Measurements from ENCODE around the gene PARD3B.
A peak's percentile ranks its signal among the peaks of the same experiment; 100 is the strongest.

PARD3B gene

GRCh38 chr2:204655101-204655500, 109.8 kb downstream of the PARD3B start:
- no peak for DNase-seq (ENCODE audit: low spot score)

DNA sequence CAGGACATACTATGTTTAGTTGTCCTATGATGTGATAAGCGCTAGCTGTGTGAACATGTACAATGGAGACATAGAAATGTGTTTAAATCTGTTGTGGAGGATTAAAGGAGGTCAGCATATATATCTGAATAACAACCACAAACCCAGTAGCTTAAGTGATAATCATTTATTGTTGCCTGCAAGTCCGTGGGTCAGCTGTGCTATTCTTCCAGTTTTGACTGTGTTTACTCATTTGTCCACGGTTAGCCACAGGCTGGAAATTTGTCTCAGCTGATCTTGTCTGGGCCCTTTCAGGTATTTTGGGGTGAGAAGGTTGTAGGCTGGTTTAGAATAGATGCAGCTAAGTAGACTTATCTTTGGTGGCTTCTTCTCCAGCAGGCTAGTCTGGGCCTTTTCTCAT, 110.4 kb downstream of the PARD3B start:
- DNase-seq (ENCODE audit: low spot score), result no peak

GRCh38 chr2:204657024-204657423, 111.7 kb downstream of the PARD3B start:
- no peak for DNase-seq (ENCODE audit: low spot score)

- DNase-seq (ENCODE audit: low spot score), result no peak
These were observed 117.7 kb downstream of the PARD3B start for GRCh38 chr2:204662956-204663355.

GRCh38 chr2:204663816-204664425, 118.6 kb downstream of the PARD3B start:
- DNase-seq (ENCODE audit: low spot score), result no peak

DNA sequence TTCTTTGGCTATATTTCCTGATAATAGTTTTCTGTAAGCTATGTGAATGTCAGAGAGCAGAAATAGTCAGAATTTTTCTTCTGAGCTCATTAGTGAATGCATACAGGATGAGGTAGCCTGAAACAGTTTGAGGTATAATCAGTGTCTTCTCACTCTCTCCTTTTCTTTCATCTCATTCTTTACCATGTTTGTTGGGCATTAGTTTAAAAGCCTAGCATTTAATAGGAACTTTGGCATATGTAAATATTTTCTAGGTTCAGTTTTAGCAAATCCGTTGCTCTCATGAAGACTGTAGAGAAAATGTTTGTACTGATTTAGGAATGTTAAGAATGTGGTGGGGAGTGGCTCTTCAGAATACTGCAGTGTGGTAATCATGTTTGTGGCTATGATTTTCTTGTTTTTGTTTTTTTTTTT, 119.4 kb downstream of the PARD3B start:
- no peak for DNase-seq (ENCODE audit: low spot score)

GRCh38 chr2:204665207-204665606, 119.9 kb downstream of the PARD3B start:
- no peak for DNase-seq (ENCODE audit: low spot score)

GRCh38 chr2:204665771-204666170, 120.5 kb downstream of the PARD3B start:
- DNase-seq (ENCODE audit: low spot score), result no peak

DNA sequence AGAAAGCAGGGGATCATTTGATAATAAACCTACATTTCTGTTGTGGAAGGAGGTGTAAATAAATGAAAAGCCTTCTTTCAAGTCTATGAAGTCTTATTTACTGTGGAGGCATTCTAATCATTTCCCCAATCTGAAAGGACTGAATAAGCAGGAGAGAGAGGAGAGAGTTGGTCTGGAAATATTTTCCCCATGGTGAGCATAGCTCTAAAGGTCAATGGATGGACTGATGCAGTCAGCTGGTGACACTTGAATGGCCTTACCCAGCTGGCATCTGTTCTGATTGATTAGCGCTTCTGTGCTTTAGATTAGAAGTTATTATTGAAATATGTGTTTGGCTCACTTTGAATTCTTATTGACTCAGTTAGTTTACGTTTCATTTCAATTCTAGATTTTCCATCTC, 122.7 kb downstream of the PARD3B start:
- DNase-seq (ENCODE audit: low spot score), result no peak

DNA sequence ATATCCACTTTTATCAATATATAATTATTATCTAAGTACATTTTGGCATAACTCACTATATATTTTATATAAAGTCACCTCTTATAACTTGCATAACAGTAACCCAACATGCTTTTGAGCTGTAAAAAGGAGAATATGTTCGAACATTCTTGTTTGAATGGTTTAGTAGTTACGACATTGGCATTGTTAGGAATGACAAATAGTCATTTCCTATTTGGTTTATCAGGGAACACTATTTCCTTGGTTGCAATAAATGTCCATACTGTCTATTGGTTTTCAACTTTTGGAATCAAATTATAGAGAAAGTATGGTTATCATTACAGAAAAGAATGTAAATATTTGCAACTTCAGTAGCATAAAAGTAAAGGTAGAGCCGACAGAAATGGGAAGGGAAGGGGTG, 124.1 kb downstream of the PARD3B start:
- no peak for DNase-seq (ENCODE audit: low spot score)

GRCh38 chr2:204670124-204670523, 124.8 kb downstream of the PARD3B start:
- no peak for DNase-seq (ENCODE audit: low spot score)

DNA sequence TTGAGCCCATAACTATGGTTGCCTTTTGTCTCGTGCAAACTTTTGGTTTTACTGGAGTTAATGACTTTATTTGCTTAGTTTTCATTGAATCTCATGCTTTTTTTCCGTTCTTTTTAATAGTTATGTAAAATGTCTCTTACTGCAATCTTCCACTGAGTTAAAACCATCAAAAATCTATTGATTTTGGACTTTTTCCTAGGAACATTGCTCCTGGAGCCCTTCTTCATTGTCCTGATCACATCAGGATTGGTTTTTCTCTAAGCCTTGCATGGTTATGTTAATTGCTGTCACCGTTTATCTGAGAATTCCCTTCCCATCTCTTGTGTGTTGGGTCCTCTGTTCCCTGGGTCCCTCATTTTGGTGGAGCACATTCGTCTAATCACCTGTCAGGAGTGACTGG, 125.5 kb downstream of the PARD3B start:
- DNase-seq (ENCODE audit: low spot score), result no peak

GRCh38 chr2:204672772-204673171, 127.5 kb downstream of the PARD3B start:
- DNase-seq (ENCODE audit: low spot score), result no peak

GRCh38 chr2:204673877-204674276, 128.6 kb downstream of the PARD3B start:
- DNase-seq (ENCODE audit: low spot score), result no peak

DNA sequence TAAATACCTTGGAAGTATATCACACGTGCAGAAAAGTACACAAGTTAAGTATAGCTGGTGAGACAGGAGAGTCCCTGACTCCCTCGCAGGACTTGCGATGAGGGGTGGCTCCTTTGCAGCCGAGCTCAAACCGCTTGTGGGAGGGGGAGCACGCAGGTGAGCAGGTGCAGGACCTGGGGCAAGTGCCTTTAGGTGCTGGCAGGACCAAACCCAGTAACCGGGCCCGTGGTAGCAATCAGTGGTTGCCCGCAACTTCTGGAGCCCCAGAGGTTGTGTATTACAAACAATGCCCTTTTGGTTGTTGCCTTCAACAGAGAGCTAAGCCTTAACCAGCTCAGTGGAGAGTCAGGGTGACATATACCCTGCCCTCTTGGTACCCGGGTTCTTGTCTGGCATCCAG, 132.8 kb downstream of the PARD3B start:
- no peak for DNase-seq (ENCODE audit: low spot score)

DNA sequence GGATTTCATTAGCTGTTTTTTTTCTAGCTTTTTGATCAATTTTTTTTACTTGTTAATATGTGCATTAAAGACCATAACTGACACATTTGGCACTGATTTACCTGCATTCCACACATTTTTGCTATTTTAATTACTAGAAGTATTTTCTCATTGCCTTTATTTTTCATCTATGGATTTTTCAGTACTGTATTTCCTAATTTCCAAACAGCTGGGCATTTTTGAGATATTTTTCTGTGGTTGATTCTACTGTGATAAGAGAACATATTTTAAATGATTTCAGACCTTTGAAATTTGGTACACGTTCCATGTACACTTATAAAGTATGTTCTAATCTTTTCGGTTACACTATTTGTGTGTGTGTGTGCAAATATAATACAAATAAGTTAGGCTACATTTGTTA, 135.3 kb downstream of the PARD3B start:
- no peak for DNase-seq (ENCODE audit: low spot score)

DNA sequence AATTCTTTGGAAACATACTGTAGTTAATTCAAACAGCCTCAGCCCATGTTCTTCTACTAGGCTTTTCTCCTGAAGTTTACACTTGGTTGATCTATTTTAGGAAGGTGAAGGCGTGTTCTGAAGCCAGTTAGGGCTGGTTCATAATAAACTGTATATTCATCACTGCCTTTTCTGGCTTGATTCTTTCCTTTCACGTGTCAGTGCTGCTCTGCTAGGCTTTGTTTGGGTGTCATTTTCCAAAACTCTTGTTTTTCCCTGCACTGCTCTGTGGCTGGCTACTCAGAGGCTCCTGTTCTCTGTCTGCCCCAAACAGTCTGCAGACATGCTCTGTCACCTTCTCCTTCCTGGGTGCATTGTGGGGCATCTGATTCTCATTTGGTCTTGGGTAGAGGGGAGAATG, 136.1 kb downstream of the PARD3B start:
- DNase-seq (ENCODE audit: low spot score), result no peak

DNA sequence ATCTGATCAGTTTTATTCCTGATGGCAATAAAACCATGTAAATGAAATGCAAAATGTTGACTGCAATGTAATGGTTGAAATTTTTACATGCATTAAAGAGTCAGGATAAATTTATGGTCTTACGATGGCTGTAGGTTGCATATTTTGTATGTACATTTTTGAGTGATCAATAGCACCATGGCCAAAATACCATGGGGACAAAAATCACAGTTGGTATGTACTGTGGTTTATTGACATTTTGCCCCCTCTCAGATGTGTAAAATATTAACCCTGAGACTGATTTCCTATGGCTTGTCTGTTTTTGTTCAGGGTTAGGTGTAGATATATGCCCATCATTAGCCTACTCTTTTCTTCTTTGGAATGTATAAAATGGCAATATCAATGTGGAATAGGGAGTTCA, 138.1 kb downstream of the PARD3B start:
- DNase-seq (ENCODE audit: low spot score), result no peak

DNA sequence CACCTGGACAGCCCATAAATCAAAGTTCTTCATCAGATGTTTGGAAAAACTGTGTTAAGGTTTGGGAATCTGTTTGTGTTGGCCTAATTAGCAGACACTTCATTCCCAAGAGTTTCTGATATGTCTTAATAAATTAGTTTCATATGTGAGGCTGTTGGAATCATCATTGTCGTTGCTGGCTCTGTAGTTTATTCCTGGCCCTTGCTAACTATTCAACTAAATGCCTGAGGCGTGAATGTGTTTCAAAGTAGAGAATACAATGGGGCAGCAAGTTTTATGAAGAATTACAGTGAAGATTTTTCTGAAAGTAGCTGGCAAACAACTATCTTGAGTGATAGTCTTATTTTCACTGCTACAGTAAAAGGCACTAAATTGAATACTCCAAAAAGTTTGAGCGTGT, 141.1 kb downstream of the PARD3B start:
- DNase-seq (ENCODE audit: low spot score), result no peak

GRCh38 chr2:204687776-204688175, 142.5 kb downstream of the PARD3B start:
- no peak for DNase-seq (ENCODE audit: low spot score)

- peak; percentile 21 for DNase-seq (ENCODE audit: low spot score)
These were observed 146.7 kb downstream of the PARD3B start for GRCh38 chr2:204691911-204692510.

DNA sequence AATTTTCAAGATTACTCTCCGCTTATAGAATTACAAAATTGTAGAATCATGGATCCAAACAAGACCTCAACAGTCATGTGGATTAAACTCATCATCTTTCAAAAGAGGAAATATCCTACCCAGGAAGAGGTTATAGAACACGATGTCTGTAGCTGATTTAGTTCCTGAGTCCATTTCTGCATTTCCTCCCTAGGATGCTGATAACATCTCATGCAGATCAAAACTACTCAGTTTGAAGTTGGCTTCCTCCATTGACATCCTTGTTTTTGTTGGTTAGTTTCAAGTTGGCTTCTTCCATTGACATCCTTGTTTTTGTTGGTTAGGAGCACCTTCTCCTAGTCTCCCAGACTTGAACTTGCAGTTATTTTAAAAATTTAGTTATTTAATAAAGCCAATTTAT, 147.5 kb downstream of the PARD3B start:
- no peak for DNase-seq (ENCODE audit: low spot score)

DNA sequence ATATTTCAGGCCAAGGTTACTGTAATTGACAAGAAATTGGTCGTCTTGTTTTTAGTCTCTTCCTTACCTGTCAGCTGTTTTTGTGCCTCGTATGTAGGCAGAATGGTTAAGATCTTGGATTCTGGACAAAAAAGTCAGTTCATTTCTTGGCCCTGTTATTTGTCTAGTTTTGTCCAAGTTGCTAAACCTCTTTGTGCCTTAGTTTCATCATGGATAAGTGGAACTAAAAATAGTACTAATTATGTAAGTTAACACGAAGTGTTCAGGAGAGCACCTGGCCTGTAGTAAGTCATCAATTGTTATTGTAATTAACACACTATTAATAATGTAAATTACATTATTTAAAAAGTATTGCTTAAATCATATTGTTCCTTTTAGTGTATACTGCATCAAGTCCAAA, 148.0 kb downstream of the PARD3B start:
- no peak for DNase-seq (ENCODE audit: low spot score)

GRCh38 chr2:204695506-204695905, 150.2 kb downstream of the PARD3B start:
- DNase-seq (ENCODE audit: low spot score), result no peak

Data from CD4-positive, alpha-beta T cell treated with Interleukin-2 at 100 ng/mL for 4 hours (primary cell).